Stimulated activated CD4-positive, alpha-beta T cell treated with anti-CD3 and anti-CD28 coated beads, Interleukin-4, amount 100 ng/mL, for 4 hours (primary cell): ENCODE data around the gene KNOP1.
"Not testable (repeated sequence)": the region's sequence is repeated elsewhere in the genome, so short reads cannot be mapped to it uniquely, and the experiment has no call there.

Experiments
- DNase-seq, 2 experiments: peaks; one replicate each; pipeline ENCODE4 v3.0.0-alpha.2; 2020

The KNOP1 gene

DNA sequence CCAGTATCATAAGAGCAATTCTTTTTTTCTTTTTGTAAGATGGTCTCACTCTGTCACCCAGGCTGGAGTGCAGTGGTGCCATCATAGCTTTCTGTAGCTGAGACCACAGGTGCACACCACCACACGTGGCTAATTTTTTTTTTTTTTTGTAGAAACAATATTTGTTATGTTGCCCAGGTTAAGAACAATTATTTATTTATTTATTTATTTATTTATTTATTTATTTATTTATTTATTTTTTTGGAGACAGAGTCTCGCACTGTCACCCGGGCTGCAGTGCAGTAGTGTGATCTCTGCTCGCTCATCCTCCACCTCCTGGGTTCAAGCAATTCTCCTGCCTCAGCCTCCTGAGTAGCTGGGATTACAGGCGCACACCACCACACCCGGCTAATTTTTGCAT is 38.7 kb downstream of the KNOP1 start:
- not testable (repeated sequence) for DNase-seq

DNA sequence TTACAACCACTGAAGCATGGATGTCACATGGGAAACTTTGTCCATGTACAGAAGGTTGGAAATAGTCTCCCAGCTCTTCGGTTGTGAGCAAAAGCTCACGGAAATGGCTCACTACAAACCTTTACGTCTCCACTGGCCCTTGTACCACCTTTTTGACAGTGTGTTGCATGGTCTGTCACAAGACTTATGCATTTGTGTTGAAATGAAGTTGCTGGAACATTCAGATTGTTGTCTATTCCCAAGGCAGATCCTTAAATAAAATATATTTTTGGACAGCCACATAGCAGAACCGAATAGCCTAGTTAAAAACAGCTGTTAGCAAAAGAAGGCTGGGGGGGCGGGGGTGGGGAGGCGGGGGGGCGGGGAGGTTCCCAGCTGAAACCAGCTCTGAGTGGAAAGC is 39.2 kb downstream of the KNOP1 start:
- no peak for DNase-seq

DNA sequence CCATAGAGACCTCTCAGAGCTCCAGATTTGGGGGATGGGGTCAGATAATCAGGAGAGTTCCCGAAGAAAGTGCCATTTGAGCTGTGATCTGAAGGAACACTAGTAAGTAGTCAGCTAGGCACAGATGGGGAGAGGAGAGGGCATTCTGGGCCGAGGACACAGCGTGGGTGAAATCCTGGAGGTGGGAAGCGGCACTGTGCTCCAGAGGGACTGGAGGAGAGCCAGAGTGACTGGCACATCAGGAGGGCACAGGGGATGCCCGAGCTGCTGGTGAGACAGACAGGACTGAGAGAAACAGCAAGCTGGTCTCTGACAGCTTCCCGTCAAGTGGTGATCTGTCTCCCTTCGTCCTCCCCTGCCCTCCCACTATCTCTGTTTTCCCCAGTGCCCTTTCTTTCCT is 40.6 kb downstream of the KNOP1 start:
- DNase-seq = no peak

- no peak for DNase-seq
Measured at GRCh38 chr16:19674485-19674884, 43.5 kb downstream of the KNOP1 start.

DNA sequence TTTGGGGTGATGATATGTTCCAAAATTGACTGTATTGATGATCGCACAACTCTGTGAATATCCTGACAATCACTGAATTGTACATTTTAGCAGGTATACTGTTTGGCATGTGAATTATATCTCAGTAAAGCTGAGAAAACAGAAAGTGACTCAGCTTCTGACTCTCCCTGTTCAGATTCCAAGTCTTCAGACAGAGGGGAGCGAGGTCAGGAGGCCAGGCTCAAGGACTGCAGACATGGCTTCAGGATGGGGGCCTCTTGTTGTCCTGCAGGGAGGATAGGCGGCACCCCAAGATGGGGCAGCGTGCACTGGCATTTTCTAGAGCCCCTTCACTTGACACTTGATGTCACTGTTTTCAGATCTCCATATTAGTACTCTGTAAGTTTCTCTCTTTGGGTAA is 45.6 kb downstream of the KNOP1 start:
- no peak for DNase-seq

- no peak for DNase-seq
Measured at GRCh38 chr16:19666477-19666876, 51.5 kb downstream of the KNOP1 start.

DNA sequence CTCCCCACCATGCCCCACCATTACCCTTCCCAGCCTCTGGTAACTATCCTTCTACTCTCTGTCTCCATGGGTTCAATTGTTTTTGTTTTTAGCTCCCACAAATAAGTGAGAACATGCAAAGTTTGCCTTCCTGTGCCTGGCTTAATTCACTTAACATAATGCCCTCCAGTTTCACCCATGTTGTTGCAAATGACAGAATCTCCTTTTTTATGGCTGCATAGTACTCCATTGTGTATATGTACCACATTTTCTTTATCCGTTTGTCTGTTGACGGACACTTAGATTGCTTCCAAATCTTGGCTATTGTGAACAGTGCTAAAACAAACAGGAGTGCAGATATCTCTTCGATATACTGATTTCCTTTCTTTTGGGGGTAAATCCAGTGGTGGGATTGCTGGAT is 52.7 kb downstream of the KNOP1 start:
- DNase-seq = not testable (repeated sequence)

GRCh38 chr16:19664166-19664565 is 53.9 kb downstream of the KNOP1 start:
- DNase-seq = no peak

DNA sequence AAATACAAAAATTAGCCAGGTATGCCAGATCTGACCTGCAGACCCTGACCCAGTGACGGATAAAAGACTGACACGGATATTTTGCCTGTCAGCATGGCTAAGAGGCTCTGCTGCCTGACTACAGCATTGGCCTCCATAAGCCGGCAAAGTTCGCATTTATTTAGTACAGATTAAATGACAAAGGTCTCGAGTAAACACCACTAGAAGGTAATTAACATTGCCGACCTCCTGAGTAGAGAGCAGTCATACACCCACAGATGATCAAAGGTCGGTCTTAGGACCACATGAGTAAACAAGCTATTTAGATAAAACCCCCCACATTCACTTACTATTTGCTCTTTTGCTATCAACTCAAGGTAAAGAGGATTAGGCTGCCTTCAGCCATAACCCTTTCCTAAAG is 55.7 kb downstream of the KNOP1 start:
- DNase-seq = no peak

DNA sequence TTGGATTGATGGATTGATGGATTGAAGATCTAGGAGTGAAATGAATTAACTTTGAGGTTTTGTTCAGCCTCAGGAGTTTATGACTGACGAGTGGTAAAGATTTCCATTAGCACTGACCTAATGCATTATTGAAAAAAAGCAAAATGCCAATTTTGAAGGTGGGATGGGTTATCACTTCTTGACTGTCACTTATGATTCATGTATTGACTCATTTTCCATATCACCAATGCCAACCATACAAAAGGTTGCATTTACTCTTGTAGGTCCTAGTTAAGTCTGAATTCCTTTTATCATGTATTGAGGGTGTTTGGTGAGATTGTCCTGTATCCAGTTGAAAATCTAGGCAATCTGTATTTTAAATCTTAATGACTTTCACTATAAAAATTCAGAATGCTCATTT is 57.6 kb downstream of the KNOP1 start:
- no peak for DNase-seq

DNA sequence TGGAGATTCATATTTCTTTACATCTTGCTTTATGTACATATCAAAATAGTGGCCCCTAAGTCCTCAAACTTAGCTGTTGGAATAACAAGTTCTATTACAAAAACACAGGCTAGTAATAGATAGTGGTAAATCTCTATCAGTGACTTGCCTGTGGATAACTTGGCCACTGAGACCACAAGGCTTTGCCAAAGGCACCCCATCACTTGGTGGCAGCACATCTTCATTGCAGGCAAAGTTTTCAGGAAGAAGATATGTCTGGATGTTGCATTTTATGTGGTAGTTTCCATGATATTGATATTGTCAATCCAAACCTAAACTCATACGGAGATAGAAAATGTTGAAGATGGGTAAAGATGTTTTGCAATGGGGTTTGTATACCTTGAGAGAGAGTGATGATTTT is 58.5 kb downstream of the KNOP1 start:
- no peak for DNase-seq

DNA sequence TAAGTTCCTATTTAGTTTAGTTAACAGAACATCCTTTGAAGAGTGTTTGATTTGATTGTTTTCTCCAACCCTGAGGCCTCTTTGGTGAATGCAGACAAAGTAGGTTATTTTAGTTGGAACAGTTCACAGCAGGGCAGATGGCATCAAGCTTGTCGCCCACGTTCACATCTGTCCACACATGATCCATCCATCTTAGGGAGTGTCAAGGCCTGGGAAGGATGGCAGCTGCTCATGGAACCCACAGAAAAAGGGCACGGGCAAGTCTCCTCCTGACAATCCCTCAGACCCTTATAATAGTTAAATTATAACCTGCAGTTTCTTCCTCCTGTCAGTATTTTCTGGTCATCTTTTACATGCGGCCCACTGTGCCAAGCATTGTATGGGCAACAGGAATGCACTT is 60.2 kb downstream of the KNOP1 start:
- no peak for DNase-seq

DNA sequence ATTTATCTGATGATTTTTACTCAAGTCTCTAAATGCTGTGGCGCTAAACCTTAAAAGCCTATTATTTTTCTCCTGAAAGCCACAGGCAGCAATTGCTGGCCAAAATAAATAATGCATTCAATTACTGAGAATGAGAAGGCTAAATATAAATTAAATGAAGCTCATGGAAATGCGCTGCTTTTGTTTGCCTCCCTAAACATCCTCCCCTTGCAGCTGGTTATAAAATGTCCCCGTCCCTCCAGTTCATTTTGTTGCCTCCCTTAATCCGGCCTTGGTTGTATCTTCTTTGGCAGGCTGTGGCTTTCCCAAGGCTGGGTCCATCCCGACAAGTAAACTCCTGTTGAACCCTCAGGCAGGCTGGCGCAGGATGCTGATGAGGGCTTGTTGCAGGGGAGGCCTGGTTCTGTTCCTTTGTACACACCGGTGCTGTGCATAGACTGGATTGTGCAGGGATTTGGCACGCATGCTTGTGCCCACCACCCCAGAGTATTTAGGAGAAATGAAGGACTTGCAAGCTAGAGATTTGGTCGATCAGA is 62.7 kb downstream of the KNOP1 start:
- DNase-seq = no peak

- DNase-seq = no peak
Measured at GRCh38 chr16:19654147-19654546, 63.9 kb downstream of the KNOP1 start.
